K562 (cell line): ENCODE measurements around the gene PLPPR2. TPM values are rescaled to one million over a fixed set of nuclear protein-coding genes. Genes with fewer than 3 reads are reported as not detected.

Experiments
- ARNT ChIP-seq, 2 experiments: fragments of 450-650 bp; IDR thresholded peaks; 2 replicates each; pipeline ENCODE4 v1.6.1; 2016; ENCODE audit warnings: mild to moderate bottlenecking in 1 of 2
- BCOR ChIP-seq: fragments of 450-650 bp; IDR thresholded peaks from 2 replicates; pipeline ENCODE4 v1.6.1; 2016
- DIDO1 ChIP-seq: fragments of 450-650 bp; IDR thresholded peaks from 2 replicates; pipeline ENCODE4 v1.6.1; 2016; ENCODE audit warnings: low read depth, missing biosample characterization, missing genetic modification characterization
- FOXM1 ChIP-seq, 2 experiments: fragments of 450-650 bp in 1 of 2; sonication (generic) in 1 of 2; formaldehyde crosslinking in 1 of 2; IDR thresholded peaks; 2 replicates each; pipeline versions ENCODE4 v1.6.1 to v1.9.0; 2017 to 2022; ENCODE audit warnings: low read depth in 2 of 2, mild to moderate bottlenecking in 2 of 2, missing genetic modification reagents in 1 of 2, moderate library complexity in 1 of 2
- GABPB2 ChIP-seq: fragments of 250-450 bp; sonication (Bioruptor Pico); conservative IDR thresholded peaks from 2 replicates; pipeline ENCODE4 v1.5.1; 2021; ENCODE audit warnings: mild to moderate bottlenecking
- JUND ChIP-seq, 2 experiments: IDR thresholded peaks; 2 replicates in 1 of 2; 3 replicates in 1 of 2; pipeline ENCODE4 v1.6.1; 2011; ENCODE audit warnings: borderline replicate concordance in 2 of 2, low read depth in 2 of 2, low read length in 2 of 2, improper control_type of control experiment in 1 of 2, missing biosample characterization in 1 of 2, missing genetic modification characterization in 1 of 2, missing genetic modification reagents in 1 of 2
- KAT7 ChIP-seq: sonication (generic); formaldehyde crosslinking; IDR thresholded peaks from 2 replicates; pipeline ENCODE4 v1.8.0; 2022; ENCODE audit warnings: missing genetic modification reagents, mild to moderate bottlenecking, borderline replicate concordance
- KDM1A ChIP-seq, 2 experiments: fragments of 450-650 bp; IDR thresholded peaks; 2 replicates each; pipeline ENCODE4 v1.6.1; 2016; ENCODE audit warnings: mild to moderate bottlenecking in 2 of 2
- KLF13 ChIP-seq: fragments of 450-650 bp; IDR thresholded peaks from 2 replicates; pipeline ENCODE4 v1.6.1; 2016; ENCODE audit warnings: missing genetic modification characterization, low read depth, mild to moderate bottlenecking, missing compliant biosample characterization, moderate library complexity, borderline replicate concordance
- SMARCE1 ChIP-seq: fragments of 450-650 bp; IDR thresholded peaks from 2 replicates; pipeline ENCODE4 v1.7.1; 2016; ENCODE audit warnings: mild to moderate bottlenecking
- SRF ChIP-seq, 2 experiments: fragments of 250-450, 450-650 bp in 1 of 2; sonication (Bioruptor Pico) in 1 of 2; sonication (generic) in 1 of 2; formaldehyde crosslinking; IDR thresholded peaks; 2 replicates each; pipeline versions ENCODE4 v1.5.0 to v1.5.1; 2020 to 2022; ENCODE audit warnings: mild to moderate bottlenecking in 1 of 2, missing genetic modification reagents in 1 of 2
- TCF7L2 ChIP-seq: fragments of 150-350 bp; IDR thresholded peaks from 2 replicates; pipeline ENCODE4 v1.6.1; 2016; ENCODE audit warnings: low read depth, mild to moderate bottlenecking, low read length, moderate library complexity
- TOE1 ChIP-seq, 2 experiments: fragments of 450-650 bp in 1 of 2; sonication (generic) in 1 of 2; formaldehyde crosslinking in 1 of 2; IDR thresholded peaks; 2 replicates each; pipeline versions ENCODE4 v1.7.1 to v1.8.0; 2016 to 2022; ENCODE audit warnings: borderline replicate concordance in 2 of 2, mild to moderate bottlenecking in 2 of 2, antibody characterized with exemption in 1 of 2, inconsistent platforms in 1 of 2, low read depth in 1 of 2, missing genetic modification reagents in 1 of 2, moderate library complexity in 1 of 2
- XRCC5 ChIP-seq: fragments of 200-400 bp; formaldehyde crosslinking; IDR thresholded peaks from 2 replicates; pipeline ENCODE4 v1.6.1; 2017; ENCODE audit warnings: low read depth, mild to moderate bottlenecking, low read length
- ZBTB7A ChIP-seq: IDR thresholded peaks from 2 replicates; pipeline ENCODE4 v1.6.1; 2011; ENCODE audit warnings: low read depth, mild to moderate bottlenecking, low read length, moderate library complexity, borderline replicate concordance; ENCODE audit not compliant: control insufficient read depth
- polyA plus RNA-seq, 8 experiments: library from polyadenylated mRNA; depleted of rRNA in 4 of 8; stranded (reverse) in 5 of 8; unstranded in 3 of 8; fragments of >200 nt; fragmentation: Nextera tagmentation in 2 of 8; fragmentation: Illumina TruSeq in 1 of 8; extraction: Ambion mirVana in 2 of 8; extraction: Trizol in 1 of 8; gene quantifications; 2 replicates each; pipeline versions ENCODE4 v1.2.1 to v1.2.3, GENCODE V29; 2011 to 2014; ENCODE audit warnings: inconsistent platforms in 1 of 8, missing spikeins in 1 of 8
- total RNA-seq, 7 experiments: library from RNA; depleted of rRNA in 6 of 7; stranded (reverse); fragments of >200 nt in 6 of 7; fragmentation: Illumina TruSeq in 2 of 7; extraction: Trizol in 2 of 7; gene quantifications; 2 replicates each; pipeline versions ENCODE4 v1.2.1 to v1.2.3, GENCODE V29; 2011 to 2021; ENCODE audit warnings: low replicate concordance in 1 of 7
- TF ChIP-seq, protein P1 (sequence below), 2 experiments: fragments of 250-450 bp in 1 of 2; fragments of 450-650 bp in 1 of 2; sonication (Bioruptor Pico) in 1 of 2; IDR thresholded peaks; 2 replicates each; pipeline versions ENCODE4 v1.6.1 to v1.8.0; 2016 to 2021; ENCODE audit warnings: mild to moderate bottlenecking in 2 of 2, moderate library complexity in 2 of 2, missing compliant biosample characterization in 1 of 2, missing genetic modification characterization in 1 of 2
- TF ChIP-seq, protein P2 (sequence below): fragments of 450-650 bp; IDR thresholded peaks from 2 replicates; pipeline ENCODE4 v1.6.1; 2016; ENCODE audit warnings: mild to moderate bottlenecking
- TF ChIP-seq, protein P3 (sequence below): sonication (generic); formaldehyde crosslinking; IDR thresholded peaks from 2 replicates; pipeline ENCODE4 v1.8.0; 2022; ENCODE audit warnings: mild to moderate bottlenecking, missing genetic modification reagents
- TF ChIP-seq, protein P4 (sequence below): fragments of 200-800 bp; sonication (Bioruptor generic); IDR thresholded peaks from 2 replicates; pipeline ENCODE4 v1.6.1; 2017; ENCODE audit warnings: missing genetic modification characterization, missing compliant biosample characterization

Gene PLPPR2
- total and polyA plus RNA-seq, 9 of the 15 experiments (the other 6 are each of a cell fraction or from before 2014, with no cell fraction given): 0.49 to 15.9 (median 3.4) TPM

DNA sequence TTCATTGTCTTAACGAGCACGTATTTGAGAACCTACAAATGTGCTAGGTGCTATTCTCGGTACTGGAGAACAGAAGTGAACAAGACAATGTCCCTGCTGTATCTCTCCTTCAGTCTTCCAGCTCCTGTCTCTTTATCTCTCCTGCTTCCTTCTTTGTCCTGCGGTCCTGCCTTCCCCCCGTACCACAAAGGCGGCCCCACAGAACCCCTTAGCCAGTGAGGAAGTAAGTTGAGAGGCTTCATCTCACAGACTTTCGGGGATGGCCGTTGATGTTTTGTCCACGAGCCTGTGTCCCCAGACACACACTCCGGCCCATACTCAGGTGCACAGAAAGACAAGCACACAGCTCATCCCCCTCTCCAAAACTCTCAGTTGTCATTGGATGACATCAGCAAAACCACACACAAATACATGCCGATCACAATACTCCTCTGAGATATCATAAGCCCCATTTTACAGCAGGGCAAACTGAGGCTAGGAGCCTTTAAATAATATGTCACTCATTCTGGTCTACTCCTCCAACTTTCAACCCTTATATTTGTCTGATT is 18.7 kb downstream of the PLPPR2 start (continued):
- TF ChIP-seq, protein P1, sequence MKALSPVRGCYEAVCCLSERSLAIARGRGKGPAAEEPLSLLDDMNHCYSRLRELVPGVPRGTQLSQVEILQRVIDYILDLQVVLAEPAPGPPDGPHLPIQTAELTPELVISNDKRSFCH (CRISPR knock-in tag; IDR thresholded peaks at IDR 0.05): no peak
- TF ChIP-seq, protein P1 (tag; IDR thresholded peaks at IDR 0.05): 0 out of 2 replicates have a peak, but pooled peaks have one; percentile 67
- peak; percentile 100 for TF ChIP-seq BCOR
- TF ChIP-seq, protein P2, sequence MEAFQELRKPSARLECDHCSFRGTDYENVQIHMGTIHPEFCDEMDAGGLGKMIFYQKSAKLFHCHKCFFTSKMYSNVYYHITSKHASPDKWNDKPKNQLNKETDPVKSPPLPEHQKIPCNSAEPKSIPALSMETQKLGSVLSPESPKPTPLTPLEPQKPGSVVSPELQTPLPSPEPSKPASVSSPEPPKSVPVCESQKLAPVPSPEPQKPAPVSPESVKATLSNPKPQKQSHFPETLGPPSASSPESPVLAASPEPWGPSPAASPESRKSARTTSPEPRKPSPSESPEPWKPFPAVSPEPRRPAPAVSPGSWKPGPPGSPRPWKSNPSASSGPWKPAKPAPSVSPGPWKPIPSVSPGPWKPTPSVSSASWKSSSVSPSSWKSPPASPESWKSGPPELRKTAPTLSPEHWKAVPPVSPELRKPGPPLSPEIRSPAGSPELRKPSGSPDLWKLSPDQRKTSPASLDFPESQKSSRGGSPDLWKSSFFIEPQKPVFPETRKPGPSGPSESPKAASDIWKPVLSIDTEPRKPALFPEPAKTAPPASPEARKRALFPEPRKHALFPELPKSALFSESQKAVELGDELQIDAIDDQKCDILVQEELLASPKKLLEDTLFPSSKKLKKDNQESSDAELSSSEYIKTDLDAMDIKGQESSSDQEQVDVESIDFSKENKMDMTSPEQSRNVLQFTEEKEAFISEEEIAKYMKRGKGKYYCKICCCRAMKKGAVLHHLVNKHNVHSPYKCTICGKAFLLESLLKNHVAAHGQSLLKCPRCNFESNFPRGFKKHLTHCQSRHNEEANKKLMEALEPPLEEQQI: no peak
- TF ChIP-seq ZBTB7A: 0 out of 2 replicates have a peak, but pooled peaks have one; percentile 18
- TF ChIP-seq KAT7: 0 out of 2 replicates have a peak, but pooled peaks have one; percentile 80
- TF ChIP-seq SRF (CRISPR knock-in tag; IDR thresholded peaks at IDR 0.05): peak in 1 of 2 experiments; percentile 13; a peak in 1 of 4 replicates
- peak; percentile 80; the same call in 1 of the 2 replicates for TF ChIP-seq XRCC5
- no peak for TF ChIP-seq GABPB2 (CRISPR knock-in tag)
- TF ChIP-seq, protein P3, sequence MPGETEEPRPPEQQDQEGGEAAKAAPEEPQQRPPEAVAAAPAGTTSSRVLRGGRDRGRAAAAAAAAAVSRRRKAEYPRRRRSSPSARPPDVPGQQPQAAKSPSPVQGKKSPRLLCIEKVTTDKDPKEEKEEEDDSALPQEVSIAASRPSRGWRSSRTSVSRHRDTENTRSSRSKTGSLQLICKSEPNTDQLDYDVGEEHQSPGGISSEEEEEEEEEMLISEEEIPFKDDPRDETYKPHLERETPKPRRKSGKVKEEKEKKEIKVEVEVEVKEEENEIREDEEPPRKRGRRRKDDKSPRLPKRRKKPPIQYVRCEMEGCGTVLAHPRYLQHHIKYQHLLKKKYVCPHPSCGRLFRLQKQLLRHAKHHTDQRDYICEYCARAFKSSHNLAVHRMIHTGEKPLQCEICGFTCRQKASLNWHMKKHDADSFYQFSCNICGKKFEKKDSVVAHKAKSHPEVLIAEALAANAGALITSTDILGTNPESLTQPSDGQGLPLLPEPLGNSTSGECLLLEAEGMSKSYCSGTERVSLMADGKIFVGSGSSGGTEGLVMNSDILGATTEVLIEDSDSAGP (CRISPR knock-in tag): 0 out of 2 replicates have a peak, but pooled peaks have one; percentile 26
- TF ChIP-seq JUND (IDR thresholded peaks at IDR 0.05; ENCODE audit: borderline replicate concordance, low read depth, low read length): no peak
- 0 out of 3 replicates have a peak, but pooled peaks have one; percentile 53 for TF ChIP-seq JUND (tag; IDR thresholded peaks at IDR 0.05; ENCODE audit: borderline replicate concordance, low read depth, low read length)
- TF ChIP-seq SMARCE1: 0 out of 2 replicates have a peak, but pooled peaks have one; percentile 11
- TF ChIP-seq, protein P4, sequence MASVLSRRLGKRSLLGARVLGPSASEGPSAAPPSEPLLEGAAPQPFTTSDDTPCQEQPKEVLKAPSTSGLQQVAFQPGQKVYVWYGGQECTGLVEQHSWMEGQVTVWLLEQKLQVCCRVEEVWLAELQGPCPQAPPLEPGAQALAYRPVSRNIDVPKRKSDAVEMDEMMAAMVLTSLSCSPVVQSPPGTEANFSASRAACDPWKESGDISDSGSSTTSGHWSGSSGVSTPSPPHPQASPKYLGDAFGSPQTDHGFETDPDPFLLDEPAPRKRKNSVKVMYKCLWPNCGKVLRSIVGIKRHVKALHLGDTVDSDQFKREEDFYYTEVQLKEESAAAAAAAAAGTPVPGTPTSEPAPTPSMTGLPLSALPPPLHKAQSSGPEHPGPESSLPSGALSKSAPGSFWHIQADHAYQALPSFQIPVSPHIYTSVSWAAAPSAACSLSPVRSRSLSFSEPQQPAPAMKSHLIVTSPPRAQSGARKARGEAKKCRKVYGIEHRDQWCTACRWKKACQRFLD (CRISPR knock-in tag): no peak
- peak; percentile 35; the same call in 1 of the 2 replicates for TF ChIP-seq FOXM1 (IDR thresholded peaks at IDR 0.05; ENCODE audit: low read depth)
- TF ChIP-seq FOXM1 (CRISPR knock-in tag; IDR thresholded peaks at IDR 0.05; ENCODE audit: low read depth): no peak
- TF ChIP-seq ARNT (IDR thresholded peaks at IDR 0.05): peak in 1 of 2 experiments; percentile 88; a peak in 2 of 4 replicates
- no peak for TF ChIP-seq TCF7L2
- TF ChIP-seq DIDO1 (tag): no peak
- TF ChIP-seq KLF13: peak; percentile 42; the same call in 1 of the 2 replicates
- TF ChIP-seq TOE1 (IDR thresholded peaks at IDR 0.05; ENCODE audit: borderline replicate concordance): peak; percentile 57; the same call in 1 of the 2 replicates
- no peak for TF ChIP-seq TOE1 (CRISPR knock-in tag; IDR thresholded peaks at IDR 0.05; ENCODE audit: borderline replicate concordance, low read depth)
- TF ChIP-seq KDM1A (IDR thresholded peaks at IDR 0.05): peak; percentile 97 to 99
